HG03060 (cell line): ENCODE measurements around the gene PSKH1.

Experiments used
- ATAC-seq: cut with Tn5 transposase; IDR thresholded peaks from one replicate; pipeline ENCODE4 v1.9.1; 2021; ENCODE audit warnings: low read depth, moderate number of reproducible peaks; ENCODE audit not compliant: unreplicated experiment

PSKH1 gene

DNA sequence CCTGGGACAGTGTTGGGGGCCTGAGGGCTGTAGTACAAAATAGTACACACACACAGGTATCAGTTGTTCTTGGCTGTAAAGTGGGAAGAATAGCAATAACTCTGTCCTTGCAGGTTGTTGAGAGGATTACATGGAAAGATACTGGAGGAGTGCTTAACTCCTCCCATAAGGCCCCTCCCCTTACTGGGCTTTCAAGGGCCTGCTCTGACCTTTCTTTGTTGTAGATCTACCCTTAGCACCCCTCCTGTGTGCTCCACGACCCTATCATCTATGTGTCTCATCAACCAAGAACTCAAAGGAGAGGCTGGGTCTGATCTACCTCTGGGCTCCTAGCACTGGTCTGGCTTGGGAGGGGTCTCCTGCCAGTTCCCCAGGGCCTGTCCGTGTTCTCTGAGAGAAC lies 28.5 kb upstream of the PSKH1 start:
- ATAC-seq, result no peak

DNA sequence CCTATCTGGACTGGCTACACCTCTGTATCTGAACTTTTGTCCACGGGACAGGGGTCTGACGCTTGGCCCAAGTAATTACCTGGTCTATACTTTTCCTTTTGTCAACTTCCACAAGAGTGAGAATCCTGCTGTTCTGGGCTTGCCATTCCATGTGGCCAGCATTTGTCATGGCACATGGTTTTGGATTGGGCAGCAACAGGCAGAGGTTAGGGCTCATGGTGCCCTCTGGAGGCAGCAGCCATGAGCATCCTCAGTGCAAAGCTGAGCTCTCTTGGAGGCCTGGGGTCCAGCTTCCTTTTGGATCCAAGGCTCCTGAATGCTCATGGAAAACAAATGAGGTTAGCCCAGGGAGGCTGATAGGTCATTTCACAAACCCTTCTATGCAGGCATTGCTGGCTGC lies 27.7 kb upstream of the PSKH1 start:
- ATAC-seq, result no peak

DNA sequence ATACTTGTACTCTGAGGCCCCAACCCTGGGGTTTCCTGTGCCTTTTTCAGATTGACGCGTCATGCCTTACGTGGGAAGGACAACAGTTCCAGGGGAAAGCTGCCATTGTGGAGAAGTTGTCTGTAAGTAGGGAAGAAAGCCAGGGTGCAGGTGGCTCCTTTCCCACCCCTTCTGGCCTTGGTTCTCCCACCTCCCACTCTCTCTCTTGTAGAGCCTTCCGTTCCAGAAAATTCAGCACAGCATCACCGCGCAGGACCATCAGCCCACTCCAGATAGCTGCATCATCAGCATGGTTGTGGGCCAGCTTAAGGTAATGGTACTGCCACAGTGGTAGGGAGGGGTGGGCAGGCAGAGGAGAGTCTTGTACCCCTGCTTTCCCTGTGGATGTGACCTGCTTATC lies 24.8 kb upstream of the PSKH1 start:
- no peak for ATAC-seq

DNA sequence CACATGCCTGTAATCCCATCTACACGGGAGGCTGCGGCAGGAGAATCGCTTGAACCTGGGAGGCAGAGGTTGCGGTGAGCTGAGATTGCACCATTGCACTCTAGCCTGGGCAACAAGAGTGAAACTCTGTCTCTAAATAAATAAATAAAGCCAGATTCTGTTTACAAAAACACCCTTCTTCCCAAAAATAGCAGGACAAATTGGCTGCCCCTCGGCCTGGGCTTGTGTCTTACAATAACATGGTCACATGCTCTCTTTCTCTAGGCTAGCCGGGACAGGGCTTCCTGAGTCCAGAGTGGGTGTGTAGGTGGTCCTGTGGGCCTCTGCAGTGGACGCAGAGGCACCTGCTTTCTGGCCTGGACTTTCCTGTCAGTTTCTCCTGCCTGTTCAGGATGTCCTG lies 23.4 kb upstream of the PSKH1 start:
- no peak for ATAC-seq

DNA sequence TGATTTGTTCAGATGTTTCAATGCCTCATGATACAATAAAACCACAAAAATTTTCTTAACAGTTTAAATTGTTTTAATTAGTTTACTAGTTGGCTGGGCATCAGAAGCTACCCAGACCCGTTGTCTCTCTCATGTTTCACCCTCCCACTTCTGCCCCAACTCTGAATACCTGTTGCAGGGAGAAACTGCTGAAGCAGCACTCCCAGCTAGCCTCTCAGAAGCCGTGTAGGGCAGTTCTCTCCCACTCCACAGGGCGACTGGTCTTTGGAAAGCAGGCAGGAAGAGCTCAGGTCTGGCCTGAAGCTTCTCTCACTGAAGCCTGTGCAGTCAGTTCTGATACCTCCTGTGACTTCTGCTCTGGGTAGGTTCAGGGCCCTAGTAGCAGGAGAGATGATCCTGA lies 21.8 kb upstream of the PSKH1 start:
- ATAC-seq, result no peak

DNA sequence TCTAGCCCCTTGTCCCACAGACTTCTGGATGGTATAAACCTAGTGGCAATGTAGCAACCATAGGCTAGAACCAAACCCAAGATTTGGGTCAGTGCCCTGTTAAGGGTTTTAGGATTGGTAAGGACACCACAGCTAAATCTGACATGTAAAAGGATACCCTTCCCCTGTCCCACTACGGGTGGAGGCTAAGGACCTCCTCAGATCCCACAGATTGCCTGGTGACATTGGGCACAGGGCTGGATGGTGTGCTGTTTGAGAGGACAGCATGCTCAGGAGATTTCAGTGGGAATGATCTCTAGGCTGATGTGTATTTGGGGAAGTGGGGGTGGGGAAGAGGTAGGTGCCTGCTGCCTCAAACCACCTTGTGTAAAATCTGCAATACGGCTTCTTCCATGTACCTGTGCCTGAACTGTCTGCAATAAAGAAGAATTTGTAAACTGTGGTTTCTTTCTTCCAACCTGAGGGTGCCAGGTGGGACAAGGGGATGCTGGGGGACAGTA lies 20.9 kb upstream of the PSKH1 start:
- ATAC-seq, result no peak

DNA sequence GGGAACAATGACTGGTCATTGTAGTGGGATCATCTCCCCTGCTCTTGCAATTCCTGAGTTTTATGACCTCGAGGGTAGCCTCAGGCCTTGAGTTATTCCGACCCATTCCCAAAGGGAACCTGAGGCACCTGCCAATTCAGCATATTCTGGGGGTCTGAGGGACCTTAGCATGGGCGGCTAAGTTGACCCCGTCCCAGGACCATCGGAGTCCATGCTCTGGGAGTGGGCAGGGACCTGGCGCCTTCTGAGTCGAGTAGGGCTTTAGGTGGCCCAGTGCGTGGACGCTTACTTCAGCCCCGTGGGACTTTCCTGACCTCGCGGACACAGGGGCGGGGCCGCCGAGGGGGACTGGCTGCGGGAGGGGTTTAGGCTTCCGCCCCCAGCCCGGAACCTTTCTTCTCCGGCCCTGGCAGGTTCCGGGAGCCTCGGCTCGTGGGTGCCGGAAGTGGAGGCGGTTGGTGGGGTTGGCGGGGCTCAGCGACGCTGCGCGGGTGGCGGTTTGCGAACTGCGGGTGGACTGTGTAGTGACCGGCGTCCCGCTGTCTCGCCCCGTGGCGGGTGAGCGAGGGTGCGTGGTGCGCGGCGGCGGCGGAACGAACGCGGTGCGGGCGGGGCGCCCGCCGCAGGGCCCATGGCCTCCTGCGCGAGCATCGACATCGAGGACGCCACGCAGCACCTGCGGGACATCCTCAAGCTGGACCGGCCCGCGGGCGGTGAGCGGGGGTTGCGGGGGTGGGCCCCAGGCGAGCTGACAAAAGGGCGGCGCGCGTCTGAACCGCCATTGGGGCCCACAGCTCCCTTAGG lies 20.2 kb upstream of the PSKH1 start, which contains the start of gene EDC4:
Gene EDC4 (plus strand): TSS at position 422 of the 804 bp plus-strand sequence. CDS start 210 bp downstream, at position 632.
- peak; percentile 37 for ATAC-seq

DNA sequence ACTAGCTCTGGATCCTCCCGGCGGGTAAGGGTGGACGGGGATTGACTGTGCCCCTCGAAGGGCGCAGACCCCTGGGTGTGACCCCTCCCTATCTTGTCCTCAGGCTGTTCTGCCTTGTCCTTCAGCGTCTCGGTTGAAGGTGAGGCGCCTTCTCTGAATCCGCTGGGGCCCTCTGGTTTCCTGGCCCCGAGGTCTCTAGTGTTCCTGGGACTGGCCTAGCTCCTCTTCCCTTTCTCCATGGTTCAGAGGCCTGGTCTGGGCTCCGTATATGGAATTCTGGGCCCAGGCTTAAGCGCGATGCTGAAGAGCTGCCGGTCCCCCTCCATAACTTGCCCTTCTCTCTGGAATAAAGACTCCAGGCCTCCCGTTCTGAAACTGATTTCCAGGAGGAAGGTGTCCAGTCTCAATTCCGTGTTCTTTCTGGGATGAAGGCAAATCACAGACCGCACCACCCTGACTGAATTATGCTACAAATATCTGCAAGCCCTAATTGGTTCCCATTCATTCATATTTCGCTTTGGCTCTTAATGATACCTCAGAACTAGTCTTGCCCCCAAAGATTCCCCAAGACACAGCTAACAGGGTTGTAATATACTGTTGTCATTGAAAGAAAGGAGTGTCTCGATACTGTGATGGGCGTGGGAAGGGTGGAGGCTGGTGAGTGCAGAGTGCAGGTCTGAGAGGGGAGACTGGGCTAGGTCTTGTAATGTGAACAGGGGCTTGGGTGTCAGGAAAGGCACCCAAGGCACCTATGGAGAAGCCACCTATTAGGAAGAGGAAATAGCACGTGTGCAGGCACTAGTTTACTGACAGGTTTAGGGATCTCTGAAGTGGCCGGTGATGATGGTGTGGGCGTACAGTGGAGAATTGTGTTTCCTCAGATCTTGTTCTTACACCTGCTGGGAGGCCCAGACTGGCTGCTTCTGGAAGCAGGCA lies 19.4 kb upstream of the PSKH1 start:
- no peak for ATAC-seq

DNA sequence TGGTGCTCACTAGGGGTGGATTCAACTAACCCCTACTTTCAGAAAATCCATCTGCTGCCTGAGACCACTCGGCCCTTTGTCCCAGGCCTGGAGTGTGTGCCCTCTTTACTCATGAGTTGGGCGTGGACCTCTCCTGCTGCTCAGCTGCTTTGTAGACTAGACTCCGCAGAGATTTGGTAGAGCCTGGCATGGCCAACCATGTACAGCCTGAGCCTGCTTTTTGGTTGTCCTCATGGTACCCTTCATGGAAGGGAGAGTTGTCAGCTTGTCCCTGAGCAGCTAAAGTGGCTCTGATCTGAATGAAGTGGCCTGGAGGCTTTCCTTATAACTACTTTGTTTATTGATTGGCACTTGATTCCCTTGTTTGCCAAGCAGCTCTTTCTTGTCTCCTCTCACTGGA lies 18.7 kb upstream of the PSKH1 start:
- ATAC-seq, result no peak

DNA sequence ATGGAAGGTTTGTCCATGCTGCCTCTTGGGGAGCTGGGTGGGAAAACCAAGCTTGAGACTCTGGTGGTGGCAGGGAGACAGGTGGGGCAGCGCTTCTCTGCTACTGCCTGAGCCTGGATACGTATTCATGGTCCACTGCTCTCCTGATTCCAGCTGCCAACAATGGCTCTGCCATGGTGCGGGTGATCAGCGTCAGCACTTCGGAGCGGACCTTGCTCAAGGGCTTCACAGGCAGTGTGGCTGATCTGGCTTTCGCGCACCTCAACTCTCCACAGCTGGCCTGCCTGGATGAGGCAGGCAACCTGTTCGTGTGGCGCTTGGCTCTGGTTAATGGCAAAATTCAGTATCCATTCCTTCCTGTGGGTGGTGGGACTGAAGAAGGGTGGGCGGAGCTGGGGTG lies 16.0 kb upstream of the PSKH1 start:
- no peak for ATAC-seq

DNA sequence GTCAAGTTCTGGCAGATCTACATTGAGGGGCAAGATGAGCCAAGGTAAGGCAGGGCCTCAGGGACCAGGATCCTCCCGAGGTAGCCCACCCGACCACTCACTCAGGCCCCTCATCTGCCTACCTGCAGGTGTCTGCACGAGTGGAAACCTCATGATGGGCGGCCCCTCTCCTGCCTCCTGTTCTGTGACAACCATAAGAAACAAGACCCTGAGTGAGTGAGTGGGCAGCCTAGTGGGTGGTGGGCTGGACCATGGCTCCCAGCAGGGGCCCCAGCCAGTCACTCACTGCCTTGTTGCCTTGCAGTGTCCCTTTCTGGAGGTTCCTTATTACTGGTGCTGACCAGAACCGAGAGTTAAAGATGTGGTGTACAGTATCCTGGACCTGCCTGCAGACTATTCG lies 14.8 kb upstream of the PSKH1 start:
- ATAC-seq, result no peak

DNA sequence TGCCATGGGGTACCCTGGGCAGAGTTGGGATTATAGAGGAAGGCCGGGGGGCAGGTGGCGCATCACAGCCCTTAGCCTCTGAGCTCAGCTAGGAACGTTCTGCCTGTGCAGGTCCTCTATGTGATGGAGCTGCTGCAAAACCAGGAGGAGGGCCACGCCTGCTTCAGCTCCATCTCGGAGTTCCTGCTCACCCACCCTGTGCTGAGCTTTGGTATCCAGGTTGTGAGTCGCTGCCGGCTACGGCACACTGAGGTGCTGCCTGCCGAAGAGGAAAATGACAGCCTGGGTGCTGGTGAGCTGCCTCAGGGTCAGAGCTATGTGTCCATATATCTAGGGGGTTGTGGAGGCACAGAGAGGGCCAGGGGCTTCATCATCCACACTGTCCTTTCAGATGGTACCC lies 14.2 kb upstream of the PSKH1 start:
- ATAC-seq, result no peak

DNA sequence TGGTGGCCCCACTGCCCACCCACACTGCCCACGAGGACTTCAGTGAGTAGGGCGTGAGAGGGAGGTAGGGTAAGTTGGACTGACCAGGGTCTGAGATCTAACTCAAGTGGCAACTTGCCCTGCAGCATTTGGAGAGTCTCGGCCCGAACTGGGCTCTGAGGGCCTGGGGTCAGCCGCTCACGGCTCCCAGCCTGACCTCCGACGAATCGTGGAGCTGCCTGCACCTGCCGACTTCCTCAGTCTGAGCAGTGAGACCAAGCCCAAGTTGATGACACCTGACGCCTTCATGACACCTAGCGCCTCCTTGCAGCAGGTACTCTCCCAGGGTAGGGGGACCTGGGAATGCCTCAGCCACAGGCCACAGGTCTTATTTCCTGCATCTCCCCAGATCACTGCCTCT lies 13.6 kb upstream of the PSKH1 start:
- ATAC-seq, result no peak

DNA sequence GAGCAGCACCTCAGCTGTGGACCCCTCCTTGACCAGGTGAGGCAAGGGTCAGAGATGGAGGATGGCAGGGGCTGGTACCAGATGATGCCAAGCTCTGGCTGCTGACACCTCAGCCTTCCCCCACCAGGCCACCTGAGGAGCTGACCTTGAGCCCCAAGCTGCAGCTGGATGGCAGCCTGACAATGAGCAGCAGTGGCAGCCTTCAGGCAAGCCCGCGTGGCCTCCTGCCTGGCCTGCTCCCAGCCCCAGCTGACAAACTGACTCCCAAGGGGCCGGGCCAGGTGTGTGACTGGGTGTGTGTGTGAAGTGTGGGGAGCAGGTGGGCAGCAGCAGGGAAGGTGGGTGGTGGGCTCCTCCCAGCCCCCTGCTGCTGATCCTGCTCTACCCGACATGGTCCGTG lies 13.1 kb upstream of the PSKH1 start:
- no peak for ATAC-seq

DNA sequence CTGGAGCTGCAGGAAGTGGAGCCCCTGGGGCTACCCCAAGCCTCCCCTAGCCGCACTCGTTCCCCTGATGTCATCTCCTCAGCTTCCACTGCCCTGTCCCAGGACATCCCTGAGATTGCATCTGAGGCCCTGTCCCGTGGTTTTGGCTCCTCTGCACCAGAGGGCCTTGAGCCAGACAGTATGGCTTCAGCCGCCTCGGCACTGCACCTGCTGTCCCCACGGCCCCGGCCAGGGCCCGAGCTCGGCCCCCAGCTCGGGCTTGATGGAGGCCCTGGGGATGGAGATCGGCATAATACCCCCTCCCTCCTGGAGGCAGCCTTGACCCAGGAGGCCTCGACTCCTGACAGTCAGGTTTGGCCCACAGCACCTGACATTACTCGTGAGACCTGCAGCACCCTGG lies 12.5 kb upstream of the PSKH1 start:
- ATAC-seq, result no peak

DNA sequence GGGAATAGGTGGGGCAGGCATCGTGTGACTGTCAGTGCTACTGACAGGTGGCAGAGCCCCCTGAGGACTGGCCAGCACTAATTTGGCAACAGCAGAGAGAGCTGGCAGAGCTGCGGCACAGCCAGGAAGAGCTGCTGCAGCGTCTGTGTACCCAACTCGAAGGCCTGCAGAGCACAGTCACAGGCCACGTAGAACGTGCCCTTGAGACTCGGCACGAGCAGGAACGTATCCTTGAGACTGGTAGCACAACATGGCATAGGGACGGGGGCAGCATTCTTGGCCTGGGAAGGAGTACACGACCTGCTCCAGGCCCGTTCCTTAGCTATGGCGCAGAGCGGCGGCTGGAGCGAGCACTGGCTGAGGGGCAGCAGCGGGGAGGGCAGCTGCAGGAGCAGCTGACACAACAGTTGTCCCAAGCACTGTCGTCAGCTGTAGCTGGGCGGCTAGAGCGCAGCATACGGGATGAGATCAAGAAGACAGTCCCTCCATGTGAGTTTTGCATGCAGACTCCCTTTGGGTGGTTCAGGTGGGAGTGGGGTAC lies 11.4 kb upstream of the PSKH1 start:
- ATAC-seq, result no peak

DNA sequence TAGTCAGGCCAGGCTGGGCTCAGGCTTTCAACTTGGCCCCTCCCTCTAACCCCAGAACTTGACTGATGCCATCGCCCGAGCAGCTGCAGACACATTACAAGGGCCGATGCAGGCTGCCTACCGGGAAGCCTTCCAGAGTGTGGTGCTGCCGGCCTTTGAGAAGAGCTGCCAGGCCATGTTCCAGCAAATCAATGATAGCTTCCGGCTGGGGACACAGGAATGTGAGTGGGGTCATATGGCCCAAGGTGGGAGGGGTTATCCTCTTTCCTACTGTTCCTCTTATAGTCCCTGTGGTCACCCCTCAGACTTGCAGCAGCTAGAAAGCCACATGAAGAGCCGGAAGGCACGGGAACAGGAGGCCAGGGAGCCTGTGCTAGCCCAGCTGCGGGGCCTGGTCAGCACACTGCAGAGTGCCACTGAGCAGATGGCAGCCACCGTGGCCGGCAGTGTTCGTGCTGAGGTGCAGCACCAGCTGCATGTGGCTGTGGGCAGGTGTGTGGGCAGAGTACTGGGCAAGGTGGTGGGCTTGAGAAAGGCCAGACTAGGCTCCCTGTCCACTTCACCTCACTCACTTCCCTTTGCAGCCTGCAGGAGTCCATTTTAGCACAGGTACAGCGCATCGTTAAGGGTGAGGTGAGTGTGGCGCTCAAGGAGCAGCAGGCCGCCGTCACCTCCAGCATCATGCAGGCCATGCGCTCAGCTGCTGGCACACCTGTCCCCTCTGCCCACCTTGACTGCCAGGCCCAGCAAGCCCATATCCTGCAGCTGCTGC lies 10.5 kb upstream of the PSKH1 start:
- no peak for ATAC-seq

DNA sequence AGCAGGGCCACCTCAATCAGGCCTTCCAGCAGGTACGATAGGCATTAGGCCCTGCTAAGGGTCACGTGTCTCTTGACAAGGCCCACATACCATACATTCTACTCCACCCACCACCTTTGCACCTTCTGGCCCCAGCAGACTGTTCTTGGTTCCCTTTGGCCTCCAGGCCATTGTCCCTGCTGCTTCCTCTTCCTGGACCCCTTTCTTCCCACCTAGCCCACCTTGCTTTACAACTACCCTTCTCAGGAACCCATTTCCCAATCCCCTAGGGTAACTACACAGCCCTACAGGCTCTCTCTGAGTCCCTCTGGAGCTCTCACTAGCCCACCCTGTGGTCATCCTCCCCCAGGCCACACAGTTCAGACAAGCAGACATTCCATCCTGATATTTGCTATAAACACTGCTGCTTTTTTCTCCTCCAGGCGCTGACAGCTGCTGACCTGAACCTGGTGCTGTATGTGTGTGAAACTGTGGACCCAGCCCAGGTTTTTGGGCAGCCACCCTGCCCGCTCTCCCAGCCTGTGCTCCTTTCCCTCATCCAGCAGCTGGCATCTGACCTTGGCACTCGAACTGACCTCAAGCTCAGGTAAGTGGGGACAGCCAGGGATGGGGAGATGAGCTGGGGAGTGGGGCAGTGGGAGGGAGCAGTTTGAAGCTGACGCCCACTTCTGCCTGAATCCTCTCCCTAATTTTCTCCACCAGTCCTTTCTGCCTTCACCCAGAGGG lies 9.7 kb upstream of the PSKH1 start:
- no peak for ATAC-seq

DNA sequence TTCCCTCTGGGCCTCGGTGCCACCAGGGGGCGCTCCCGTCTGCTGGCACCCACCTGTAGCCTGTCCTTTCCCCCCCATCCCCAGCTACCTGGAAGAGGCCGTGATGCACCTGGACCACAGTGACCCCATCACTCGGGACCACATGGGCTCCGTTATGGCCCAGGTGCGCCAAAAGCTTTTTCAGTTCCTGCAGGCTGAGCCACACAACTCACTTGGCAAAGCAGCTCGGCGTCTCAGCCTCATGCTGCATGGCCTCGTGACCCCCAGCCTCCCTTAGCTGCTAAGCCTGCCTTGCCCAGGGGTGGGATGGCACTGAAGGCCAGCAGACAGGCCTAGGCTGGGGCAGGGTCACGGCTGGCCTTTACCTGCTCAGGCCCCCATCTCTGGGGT lies 9.2 kb upstream of the PSKH1 start:
- ATAC-seq, result no peak

DNA sequence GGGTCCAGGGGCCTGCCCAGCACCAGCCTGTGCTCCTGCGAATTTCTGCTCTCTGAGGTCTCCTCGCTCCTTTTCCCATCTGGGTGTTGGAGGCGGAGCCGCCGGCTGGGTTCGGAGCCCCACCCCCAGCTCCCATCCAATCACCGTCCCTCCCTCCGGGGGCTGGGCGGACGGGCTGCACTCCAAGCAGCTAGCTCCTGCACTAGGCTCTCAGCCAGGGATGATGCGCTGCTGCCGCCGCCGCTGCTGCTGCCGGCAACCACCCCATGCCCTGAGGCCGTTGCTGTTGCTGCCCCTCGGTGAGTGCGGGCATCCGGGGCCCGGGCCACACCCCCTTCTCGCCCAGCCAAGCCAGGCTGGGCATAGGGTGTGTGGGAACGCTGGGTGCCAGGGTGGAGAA lies 8.4 kb upstream of the PSKH1 start, which contains the start of gene NRN1L:
Gene NRN1L (plus strand): TSS at position 202 of the 400 bp plus-strand sequence. CDS start 19 bp downstream, at position 221.
- no peak for ATAC-seq
